Measurements from ENCODE around the gene MEX3B.

- TF ChIP-seq CTCF (IDR thresholded peaks at IDR 0.05; ENCODE audit: insufficient read depth, low read depth, low read length) (no peak), EZH2 (IDR thresholded peaks at IDR 0.05; ENCODE audit: insufficient read depth, low read length) (no peak)
Measured at GRCh38 chr15:82060817-82061216, 15.0 kb upstream of the MEX3B start.

All from astrocyte (in vitro differentiated cells and primary cell).